HG02852 (cell line): ENCODE results near the gene VPS26C.

Source experiments
- ATAC-seq: cut with Tn5 transposase; IDR thresholded peaks from one replicate; pipeline ENCODE4 v1.9.1; 2021; ENCODE audit warnings: mild to moderate bottlenecking, moderate library complexity; ENCODE audit not compliant: unreplicated experiment

Gene VPS26C

DNA sequence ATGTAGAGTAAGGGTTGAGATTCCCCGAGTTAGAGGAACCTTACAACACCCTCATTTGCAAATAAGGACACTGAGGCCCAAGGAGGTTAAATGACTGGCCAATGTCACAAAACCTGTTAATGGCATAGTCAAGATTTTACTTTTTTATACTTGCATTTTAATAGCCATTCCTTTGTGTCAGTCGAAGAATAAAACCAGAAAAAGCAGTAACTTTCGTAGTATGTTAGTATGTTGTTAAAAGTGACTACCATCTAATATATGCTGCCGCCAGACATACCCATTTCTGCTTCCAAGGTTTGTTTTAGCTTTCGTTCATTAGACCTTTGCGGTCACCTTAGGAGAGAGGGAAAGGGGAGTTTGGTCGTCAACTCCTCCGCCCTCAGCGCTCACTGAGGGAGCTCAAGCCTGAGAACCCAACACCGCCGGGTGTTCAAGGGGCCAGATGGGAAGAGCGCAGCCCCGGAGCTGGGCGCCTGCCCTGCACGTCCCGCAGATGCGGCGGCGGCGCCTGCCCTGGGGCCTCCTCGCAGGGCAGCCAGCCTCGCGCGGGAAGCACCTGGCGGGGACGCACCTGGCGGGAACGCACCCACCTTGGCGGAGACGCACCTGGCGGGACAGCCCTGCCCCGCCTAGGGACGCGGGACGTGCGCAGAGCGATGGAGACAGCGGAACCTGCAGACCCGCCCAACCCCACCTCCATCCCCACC is 466 bp downstream of the VPS26C start:
- peak; percentile 8 for ATAC-seq

DNA sequence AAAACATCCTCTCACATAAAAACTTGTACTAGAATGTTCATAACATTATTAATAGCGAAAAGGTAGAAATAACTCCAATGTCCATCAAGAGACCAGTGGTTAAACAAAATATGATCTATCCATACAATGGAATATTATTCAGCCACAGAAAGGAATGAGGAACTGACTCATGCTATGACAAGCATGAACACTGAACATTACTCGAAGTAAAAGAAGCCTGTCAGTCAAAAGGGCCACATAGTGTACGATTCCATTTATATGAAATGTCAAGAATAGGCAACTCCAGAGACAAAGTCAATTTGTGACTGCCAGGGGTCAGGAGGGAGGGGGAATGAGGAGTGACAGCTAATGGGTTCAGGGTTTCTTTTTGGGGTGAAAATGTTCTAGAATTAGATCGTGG is 2.3 kb downstream of the VPS26C start:
- ATAC-seq: no peak

DNA sequence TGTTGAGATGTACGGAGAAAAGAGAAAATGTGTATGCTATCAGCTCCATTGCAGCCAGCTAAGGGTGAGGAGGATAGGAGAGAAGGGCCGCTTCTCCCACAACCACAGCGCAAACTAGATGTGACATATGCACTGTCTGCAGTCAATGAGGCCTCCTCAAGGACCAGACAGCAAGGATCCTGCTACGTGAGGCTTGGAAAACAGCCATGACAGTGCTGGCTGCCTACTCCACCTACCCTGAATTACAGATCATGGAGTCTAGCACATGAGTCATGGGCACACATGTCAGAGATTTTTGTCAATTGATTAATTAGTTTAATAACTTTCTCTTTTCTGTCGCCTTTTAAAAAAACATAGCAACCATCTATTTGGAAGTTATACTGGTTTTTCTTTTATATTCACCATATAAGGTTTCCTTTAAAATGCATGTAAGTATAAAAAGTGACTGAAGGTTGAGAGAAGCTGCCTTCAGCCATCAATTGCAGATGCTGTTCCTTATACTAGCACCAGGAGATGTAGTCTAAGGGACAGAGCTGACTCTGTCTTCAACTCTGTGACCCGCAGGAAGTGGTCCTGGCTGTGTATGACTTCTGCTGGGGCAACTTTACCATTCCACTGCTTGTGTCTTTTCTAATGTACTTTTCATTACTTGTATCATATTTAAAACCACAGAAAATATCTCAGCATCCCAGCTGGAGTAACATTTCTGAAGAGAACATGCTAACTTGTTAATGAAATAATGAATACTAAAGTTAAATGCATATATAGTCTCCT is 3.1 kb downstream of the VPS26C start:
- no peak for ATAC-seq

DNA sequence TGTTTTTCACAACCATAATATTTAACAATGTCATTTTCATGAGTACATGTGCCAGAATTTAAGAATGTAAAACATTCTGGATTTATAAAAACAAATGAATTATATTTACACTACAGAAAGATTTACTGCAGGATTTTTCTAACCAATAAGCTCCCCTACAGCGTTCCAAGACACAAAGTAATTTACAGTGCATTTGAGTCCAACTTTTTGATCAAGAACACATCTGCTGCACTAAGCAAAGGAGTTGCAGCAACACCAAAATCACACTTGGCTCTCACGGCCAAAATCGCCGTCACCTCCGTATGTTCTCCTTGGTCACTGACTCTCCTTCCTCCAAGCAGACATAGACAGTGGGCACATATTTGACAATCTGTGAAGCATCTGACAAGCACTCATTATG is 7.7 kb downstream of the VPS26C start:
- no peak for ATAC-seq

DNA sequence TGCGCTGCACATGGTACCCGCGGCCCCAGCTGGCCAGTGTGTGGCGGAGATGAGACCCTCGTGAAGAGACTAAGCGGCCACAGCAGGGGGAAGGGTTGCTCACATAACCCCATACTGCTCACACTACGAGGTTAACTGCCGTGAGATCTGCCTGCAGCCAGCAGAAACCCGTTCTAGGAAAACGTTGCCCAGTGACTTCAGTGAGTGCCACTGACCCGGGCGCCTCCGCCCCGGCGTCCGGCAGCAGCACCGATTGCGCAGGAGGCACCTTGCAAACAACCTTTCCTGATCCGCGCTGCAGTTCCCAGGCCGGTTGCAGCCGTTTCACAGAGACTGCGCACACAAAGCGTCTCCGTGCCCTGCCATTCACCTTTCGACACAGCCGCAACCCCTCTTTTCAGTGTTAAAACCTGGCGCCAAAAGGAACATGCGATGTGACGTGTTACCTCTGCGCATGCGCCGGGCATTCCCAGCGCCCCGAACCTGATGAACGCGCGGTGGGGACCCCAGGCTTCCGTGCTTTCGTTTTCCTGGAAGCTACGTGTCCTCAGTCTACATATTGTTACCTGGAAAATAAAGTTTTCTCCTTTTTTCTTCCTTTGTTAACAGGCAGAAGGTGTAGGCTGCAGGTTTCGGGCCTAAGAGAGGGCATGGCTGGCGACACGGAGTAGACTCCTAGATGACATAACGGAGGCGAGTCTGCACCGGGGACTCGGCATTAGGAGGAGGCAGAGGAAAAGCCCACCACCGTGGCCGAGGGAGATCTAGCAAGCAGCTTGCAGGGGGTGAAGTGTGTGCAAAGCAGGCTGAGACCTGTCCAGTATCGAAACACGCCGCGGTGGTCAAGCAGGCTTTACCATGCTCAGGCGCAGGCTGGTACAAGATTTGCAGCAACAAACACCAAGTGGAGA is 8.9 kb downstream of the VPS26C start:
- ATAC-seq: peak; percentile 65

DNA sequence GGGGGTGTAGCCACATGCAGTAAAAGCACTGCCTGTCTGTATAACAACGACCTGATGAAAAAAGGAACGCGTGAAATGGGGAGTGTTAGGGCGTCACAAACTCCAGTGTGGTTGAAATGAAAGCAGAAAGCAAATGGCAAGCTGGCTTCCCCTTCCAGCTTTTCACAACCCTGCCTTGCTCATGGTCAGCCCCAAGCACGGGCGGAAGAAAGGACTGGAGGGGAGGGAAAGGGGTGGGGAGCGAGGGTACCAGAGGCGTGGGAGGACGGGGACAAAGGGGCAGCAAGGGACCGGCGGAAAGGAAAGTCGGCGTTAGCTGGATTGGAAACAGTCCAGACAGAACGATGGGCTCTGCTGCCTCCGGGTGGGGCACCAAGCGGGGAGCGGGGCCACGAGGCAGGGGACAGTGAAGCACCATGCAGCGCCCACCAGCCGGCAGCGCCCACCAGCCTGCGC is 9.6 kb downstream of the VPS26C start:
- ATAC-seq: peak; percentile 40

DNA sequence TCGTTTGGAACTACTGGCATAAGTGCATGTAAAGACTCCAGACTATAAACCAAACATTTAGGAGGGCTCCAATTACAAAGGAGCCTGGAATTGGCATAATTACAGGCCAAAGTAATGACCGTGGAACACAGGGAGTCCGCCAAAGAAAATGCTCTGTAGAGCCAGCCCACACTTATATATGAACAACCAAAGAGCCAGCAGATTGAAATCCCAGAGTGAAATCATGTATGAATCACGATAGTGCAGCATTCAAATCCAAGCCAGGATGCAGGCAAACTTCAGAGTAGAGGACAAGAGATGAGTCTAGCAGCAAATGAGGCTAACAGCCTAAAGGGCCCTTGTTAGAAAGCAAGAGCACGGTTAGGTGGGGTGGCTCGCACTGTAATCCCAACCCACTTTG is 13.1 kb downstream of the VPS26C start:
- no peak for ATAC-seq

DNA sequence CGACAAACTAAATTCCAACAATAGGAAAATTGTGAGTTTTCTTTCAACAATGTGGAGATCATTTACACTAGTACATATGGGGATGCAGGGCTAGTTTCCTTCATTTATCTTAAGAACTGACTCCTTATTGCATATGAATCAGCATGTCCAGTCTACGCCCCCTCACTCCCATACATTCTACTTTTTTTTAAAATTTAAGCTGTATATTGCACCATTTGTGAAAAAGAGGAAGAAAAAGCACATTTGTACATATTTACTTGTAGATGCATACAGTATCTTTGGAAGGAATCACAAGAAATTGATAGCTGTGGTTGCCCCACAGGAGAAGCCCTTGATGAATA is 15.9 kb downstream of the VPS26C start:
- ATAC-seq: no peak

DNA sequence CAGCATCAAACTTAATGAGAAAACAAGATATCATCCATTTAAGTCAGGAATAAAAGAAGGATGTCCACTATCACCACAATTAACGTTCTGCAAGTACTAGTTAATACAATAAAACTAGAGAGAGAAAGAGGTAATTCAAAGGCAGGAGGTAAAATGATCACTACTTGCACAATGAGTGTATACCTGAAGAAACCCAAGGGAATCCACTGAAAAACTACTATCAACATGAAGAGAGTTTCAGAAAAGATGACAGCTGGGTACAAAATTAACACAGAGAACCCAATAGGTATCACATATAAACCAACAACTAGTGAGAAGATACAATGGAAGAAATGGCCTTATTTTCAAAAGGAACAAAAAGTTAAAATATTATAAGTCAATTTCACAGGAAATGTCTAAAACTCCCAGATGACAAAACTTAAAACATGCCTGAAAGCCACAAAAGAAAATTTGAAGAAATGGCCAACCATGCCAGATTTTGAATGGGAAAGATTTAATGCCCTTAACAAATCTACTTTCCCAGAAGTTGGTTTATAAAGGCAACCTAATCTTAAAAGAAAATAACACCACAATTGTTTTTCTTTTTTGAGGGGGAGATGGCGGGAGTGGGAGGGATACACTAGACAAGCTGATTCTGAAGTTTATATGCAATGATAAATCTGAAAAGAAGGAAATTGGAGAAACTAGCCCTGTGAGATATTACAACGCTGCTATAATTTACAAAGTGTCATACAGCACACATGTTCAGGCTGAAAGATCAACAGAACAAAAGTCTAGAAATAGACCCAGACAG is 17.8 kb downstream of the VPS26C start:
- no peak for ATAC-seq

DNA sequence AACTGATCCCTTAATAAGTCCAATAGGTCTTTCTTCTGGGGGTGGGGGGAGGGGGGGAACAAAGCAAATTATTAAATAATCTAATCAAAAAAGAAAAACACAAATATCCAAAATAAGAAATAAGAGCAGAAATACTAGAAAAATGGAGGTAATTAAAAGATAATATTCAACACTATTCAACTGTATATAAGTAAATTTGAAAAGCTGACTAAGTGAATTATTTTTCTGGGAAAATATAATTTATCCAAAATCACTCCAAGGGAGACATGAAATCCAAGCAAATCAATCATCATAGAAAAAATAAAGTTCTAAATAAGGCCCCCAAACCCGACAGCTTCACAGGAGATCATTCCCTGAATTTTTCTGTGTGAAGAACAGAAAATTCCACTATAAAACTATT is 18.8 kb downstream of the VPS26C start:
- no peak for ATAC-seq

DNA sequence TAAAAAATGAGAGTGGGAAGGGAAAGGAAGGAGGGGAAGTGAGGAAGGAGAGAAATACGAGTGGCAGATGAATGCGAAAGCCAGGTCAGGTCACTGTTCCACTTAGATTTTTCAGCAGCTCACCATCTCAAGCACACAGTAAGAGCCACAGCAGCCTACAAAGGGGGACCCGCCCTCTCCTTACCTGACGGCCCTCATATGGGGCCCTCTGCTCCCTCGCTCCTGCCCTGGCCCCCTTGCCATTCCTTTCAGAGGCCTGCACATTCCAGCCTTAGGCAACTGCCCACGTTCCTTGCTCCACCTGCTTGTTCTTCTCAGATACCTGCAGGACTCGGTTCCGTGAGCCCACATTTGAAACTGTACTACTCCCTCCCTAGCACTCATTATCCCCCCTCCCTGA is 22.0 kb downstream of the VPS26C start:
- no peak for ATAC-seq

DNA sequence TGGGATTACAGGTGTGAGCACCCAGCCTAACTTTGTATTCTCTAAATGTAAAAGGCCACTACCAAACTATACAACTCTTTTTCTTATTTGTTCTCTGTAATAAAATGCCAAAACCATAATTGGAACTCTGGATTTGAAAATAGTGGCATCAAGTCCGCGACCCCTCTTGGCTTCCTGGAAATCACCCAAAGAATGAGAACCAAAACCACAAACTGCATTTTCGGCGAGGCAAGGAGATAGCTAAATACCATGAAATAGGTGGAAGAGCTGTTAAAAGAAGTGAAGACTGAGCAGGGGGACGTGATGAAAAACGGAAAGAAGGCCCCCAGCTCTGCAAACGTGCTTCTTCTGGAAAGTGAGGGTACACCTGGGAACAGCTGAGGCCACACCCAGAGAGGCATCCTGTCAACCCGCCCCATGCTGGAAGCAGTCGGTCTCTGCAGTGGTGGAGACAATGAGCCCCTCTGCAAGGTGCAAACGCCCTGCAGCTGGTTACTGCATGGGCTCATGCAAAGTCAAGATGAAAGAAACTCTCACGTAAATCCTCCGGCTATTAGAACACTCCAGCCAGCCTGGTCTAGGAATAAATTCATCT is 22.5 kb downstream of the VPS26C start:
- no peak for ATAC-seq

DNA sequence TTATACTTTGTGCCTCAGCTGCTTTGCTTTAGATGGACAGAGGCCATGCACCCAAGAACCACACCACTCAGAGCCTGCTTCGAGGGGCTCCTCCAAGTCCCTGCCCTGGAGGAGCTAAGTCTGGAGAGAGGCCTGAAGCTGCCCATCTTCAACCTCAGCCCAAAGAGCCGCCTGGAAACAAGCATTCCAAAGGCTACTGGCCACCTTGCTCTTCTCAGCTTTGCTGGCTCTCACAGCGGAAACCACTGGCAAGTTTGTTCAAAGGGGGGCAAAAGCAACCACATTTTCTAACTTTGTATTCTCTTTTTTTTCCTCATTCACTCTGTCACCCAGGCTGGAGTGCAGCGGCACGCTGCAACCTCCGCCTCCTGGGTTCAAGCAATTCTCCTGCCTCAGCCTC is 23.2 kb downstream of the VPS26C start:
- ATAC-seq: no peak

DNA sequence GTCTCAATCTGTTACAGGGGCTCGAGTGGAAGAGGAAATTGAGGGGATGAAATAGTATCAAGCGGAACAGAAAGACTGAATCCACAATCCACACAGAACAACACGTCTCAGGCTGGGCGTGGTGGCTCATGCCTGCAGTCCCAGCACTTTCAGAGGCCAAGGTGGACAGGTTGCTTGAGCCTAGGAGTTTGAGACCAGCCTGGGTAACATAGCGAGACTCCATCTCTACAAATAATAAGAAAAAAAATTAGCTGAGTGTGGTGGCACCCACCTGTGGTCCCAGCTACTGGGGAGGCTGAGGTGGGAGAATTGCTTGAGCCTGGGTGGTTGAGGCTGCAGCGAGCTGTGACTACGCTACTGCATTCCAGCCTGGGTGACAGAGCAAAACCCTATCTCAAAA is 25.7 kb downstream of the VPS26C start:
- ATAC-seq: no peak

DNA sequence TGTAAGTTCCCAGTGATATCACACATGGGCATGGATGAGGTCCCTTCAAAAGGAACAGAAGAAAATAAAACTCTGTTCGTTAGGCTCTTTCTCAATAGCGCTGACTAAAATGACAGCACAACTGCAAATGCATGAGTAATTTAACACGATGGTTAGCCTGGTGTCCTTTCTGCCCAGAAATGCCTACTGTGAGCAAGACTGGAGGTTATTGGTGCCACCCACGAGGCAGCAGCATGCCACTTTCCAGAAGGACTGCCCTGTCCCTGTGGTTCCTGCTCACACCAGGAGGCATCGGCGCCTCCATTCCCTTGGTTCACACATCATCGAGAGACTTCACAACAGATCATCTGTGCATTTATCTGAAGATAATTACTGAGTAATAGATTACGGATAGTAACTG is 26.2 kb downstream of the VPS26C start:
- ATAC-seq: no peak

DNA sequence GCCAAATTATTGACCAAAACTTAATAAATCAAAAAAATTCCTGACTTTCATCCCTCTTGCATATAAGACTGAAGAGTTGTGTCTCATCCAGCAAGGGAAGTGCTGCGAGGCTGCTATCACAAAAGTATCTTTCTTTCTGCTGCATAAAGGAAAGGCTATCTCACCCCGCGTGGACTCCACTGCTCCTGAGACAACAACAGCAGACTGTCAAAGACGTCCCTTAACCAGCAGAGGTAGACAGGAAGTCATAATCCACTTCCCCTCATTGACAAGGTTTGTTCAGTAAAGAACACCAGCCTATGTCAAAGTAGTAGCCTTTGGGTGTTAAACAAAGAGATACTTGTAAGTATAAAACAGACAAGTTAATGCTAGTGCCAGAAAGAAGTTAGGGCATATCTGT is 29.4 kb downstream of the VPS26C start:
- ATAC-seq: no peak

DNA sequence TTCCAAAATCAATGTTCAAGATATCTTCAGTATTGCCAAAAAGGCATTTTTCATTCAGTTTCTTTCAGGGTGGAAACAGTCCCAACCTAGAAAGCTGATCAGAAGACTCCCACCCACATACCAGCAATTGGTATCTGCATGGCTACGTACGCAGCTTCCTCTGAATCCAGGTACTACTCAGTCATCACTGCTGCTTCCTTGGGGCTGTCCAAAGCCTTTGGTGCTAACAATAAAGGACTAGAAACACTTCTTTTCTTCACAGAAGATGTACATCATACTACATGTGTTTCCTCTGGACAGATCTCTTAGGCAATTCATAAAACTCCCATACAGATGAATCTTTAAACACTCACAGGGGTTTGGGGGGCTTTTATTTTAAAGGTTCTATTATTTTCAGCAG is 29.8 kb downstream of the VPS26C start:
- no peak for ATAC-seq

DNA sequence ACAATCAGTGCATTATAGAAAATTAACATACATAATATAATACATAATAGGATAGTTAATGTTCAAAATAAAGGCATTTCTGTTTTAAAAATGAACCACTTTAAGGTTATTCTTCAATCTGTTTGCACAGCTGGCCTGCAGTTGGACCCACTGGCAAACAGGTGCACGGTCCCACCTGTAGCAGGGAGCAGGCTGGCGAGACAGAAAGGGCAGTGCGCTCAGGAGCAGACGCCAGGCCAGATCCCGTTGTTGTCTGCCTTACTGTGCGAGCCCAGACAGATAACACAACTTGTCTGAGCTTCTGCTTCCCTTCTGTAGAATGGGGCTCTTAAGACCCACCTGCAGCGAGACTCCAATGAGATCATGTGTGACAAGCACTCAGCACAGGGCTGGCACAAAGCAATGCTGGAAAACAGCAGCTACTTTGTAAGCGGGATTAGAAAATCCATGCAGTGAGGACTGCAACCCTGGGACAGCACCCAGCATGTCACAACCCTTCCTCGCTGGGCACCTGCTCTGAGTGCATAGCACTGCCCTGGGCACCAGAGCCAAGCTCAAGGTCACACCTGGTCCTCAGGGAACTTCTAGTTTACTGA is 33.5 kb downstream of the VPS26C start:
- ATAC-seq: no peak

DNA sequence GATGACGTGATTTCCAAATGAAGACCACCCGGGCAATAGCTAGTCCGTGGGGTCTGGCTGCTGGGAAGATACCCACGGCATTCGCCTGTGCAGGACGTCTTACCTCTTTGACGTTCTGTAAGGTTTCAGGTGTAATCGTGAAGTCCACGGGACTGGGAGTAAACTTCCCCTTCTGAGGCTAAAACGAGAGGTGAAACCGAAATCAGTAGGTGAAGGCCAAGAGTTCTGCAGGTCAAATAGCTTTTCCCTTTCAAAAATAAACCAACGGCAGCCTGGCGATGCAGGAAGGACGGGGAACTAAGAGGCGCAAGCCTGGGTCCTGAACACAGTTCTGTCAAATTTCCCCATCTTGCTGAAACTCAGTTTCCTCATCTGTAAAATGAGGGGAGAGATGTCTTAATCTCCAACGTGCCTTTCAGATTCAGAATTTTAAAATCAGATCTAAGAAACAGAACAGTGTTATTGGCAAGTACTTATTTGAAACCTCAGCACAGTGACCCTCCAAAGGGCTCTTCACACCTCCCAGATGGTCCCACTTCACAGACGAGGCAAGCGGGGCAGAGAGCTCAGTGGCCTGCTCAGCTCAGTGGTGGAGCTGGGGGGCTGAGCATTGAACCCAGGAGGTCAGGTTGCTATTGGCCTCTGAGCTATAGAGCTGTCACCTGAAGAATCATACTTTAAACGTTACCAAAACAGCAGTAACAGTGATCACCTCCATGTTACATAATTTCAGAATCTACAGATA is 34.7 kb downstream of the VPS26C start:
- ATAC-seq: peak; percentile 66
